ENCODE data around the gene TANC1.

Gene TANC1

GRCh38 chr2:159175927-159176326, 207.5 kb downstream of the TANC1 start:
- no peak for DNase-seq

GRCh38 chr2:159176555-159176954, 208.1 kb downstream of the TANC1 start:
- no peak for DNase-seq

DNA sequence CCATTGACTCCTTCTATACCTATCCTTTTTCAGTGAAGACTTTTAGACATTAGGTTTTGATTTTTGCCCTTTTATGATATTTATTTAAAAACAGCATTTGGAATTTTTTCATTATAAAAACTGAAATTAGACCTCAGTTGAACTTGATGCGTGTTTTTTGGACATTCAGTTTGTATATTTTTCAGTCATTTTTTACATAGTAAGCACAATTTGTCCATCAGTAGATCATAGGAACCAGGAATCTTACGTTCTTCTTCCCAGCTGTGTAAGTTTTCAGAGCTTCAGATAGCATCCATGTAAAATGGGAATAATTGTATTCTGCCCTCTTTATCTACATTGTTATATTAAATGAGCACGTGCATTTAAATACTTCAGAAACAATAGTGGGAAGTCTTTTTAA, 208.9 kb downstream of the TANC1 start:
- no peak for DNase-seq

DNA sequence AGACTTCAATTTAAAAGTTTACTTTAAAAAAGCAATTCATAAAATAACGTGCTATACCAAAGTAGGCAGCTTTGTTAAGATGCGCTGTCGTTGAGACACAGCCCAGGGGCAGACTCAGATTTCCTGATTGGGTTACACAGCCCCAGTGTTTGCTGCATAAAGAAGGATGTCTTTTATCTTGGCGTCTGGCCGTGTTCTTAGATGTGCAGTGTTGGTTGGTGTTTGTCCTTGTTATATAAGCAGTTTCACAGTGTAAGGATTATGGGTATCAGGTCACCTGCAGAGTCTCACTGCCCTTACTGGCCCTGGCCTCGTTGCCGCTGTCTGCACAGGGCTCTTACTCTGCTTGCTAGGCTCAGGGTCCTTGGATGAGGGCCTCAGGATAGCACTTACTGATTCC, 209.5 kb downstream of the TANC1 start:
- DNase-seq = no peak

DNA sequence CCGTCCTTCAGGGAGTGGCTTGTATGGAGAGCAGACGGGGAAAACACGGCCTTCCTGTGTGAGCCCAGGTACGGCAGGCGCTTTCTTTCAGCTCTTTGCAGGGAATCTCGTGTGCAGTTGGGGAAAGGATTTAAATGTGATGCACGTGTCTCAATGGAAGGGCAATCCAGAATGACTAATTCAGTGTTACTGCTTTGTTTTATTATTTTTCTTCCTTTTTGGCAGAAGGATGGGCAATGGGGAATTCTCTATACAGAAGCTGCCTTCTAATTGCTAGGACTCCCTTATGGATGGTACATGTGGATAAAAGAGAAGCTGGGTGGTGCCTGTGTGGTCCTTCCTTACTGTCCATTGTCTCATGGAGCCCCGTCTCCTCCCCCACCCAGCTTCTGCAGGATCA, 210.7 kb downstream of the TANC1 start:
- no peak for DNase-seq

- no peak for DNase-seq
Observed at GRCh38 chr2:159179696-159180095, 211.3 kb downstream of the TANC1 start.

DNA sequence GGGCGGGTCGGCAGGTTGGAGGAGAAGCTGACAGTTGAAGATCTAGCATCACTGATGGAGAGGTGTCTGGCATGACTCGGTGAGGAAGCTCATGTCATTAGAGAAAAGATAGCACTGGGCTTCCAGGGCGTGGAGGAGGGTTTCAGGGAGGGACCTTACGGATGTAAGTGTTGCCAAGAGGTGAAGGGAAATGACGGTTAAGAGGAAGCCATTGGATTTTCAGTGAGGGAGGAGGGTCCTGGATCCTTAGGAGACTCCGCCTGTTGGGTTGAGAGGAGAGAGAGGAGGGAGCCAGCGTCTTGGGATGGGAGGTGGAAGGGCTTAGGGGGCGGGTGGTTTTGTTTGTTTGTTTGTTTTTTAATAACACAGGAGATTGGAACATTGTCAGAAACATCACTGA, 214.9 kb downstream of the TANC1 start:
- DNase-seq = no peak

DNA sequence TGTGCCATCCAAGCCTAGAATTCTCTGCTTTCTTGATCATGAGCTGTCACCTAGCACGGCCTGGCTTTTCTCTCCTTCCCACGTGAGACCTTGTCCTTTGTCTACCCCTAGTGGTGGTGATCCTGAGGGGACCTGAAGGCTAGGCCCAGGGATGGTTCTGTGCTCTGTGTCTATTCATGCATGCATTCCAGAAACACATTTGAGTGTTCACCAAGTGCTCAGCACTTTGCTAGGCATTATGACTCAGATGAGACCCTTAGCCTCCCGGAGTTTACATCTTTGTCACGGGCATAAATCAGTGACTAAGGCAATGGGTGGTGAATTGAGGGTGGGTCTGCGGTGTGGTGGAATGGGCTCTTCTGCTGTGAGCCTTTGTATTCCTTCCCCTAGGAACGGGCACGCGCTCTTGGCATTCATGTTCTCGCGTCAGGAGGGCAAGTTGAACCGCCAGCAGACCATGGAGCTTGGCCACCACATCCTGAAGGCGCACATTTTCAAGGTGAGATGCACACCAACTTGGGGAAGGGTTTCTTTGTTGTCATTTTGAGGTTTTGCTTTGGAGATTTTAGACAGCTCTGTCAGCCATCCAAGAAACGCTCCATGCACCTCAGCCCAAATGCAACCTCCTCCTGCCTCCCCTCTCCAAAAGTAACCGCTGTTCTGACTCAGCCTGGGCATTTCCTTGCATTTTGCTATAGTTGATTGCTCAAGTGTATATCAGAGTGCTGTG, 217.1 kb downstream of the TANC1 start:
- no peak for DNase-seq

GRCh38 chr2:159186462-159186861, 218.0 kb downstream of the TANC1 start:
- DNase-seq = no peak

DNA sequence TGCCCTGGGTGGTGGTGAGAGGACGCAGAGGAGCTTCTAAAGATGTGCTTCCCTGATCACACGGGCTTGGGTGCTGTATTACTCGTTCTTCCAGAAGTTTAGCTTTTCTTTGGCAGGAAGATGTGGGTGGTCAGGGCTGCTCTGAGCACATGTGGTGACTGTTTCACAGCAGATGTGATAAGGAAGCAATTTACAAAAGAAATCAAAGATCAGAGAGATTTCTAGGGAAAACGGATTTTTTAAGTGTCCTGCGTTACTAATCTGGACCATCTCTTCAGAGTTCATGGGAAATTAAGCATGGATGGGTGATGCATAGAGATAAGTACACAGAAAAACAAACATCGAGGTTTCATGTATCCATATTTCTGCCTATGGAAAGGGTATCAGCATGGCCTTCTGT, 218.7 kb downstream of the TANC1 start:
- no peak for DNase-seq

- DNase-seq = no peak
Observed at GRCh38 chr2:159188449-159188848, 220.0 kb downstream of the TANC1 start.

GRCh38 chr2:159192371-159192918, 224.0 kb downstream of the TANC1 start:
- no peak for DNase-seq

DNA sequence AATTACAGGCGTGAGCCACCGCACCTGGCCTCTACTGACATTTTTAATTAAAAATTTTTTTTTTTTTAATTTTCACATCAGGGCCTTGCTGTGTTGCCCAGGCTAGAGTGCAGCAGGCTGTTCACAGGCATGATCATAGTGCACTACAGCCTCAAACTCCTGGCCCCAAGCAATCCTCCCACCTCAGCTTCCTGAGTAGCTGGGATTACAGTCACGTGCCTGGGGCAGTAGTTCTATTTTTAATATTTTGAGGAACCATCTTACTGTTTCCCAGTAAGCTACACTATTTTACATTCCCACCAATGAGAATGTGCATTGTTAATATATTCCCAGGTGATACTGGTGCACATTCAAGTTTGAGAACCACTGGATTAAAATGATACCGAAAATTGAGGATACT, 225.4 kb downstream of the TANC1 start:
- no peak for DNase-seq

GRCh38 chr2:159194241-159194640, 225.8 kb downstream of the TANC1 start:
- no peak for DNase-seq

- DNase-seq = no peak
Observed at GRCh38 chr2:159195697-159196096, 227.3 kb downstream of the TANC1 start.

GRCh38 chr2:159196393-159196925, 228.0 kb downstream of the TANC1 start:
- no peak for DNase-seq

GRCh38 chr2:159199236-159199635, 230.8 kb downstream of the TANC1 start:
- no peak for DNase-seq

- no peak for DNase-seq
Observed at GRCh38 chr2:159199761-159200465, 231.5 kb downstream of the TANC1 start.

GRCh38 chr2:159200498-159200897, 232.1 kb downstream of the TANC1 start:
- no peak for DNase-seq

GRCh38 chr2:159201360-159202063, 233.1 kb downstream of the TANC1 start:
- DNase-seq = peak; percentile 31

- no peak for DNase-seq
Observed at GRCh38 chr2:159202568-159203071, 234.2 kb downstream of the TANC1 start.

- no peak for DNase-seq
Observed at GRCh38 chr2:159204381-159205144, 236.1 kb downstream of the TANC1 start.
